Neural cell (in vitro differentiated cells): ENCODE measurements around the gene IDH3B.

Source experiments
- CTCF ChIP-seq: fragments of 450-650 bp; IDR thresholded peaks from 2 replicates; pipeline ENCODE4 v1.5.1; 2014; ENCODE audit warnings: antibody characterized with exemption, mild to moderate bottlenecking, moderate library complexity; ENCODE audit not compliant: poor library complexity, severe bottlenecking
- EZH2 ChIP-seq: fragments of 200-600, 300-800 bp; shearing (Covaris generic), sonication (generic); IDR thresholded peaks from 2 replicates; pipeline ENCODE4 v1.6.1; 2014; ENCODE audit warnings: antibody characterized with exemption, low read length, borderline replicate concordance, mild to moderate bottlenecking; ENCODE audit not compliant: insufficient read depth, poor library complexity, severe bottlenecking
- RAD21 ChIP-seq: fragments of 450-650 bp; conservative IDR thresholded peaks from 2 replicates; pipeline ENCODE4 v1.6.1; 2014; ENCODE audit warnings: antibody characterized with exemption, mild to moderate bottlenecking, moderate library complexity
- REST ChIP-seq: IDR thresholded peaks from 2 replicates; pipeline ENCODE4 v1.6.1; 2012; ENCODE audit warnings: borderline replicate concordance

- no peak for TF ChIP-seq CTCF
- no peak for TF ChIP-seq REST
- no peak for TF ChIP-seq RAD21
- no peak for TF ChIP-seq EZH2
Observed at GRCh38 chr20:2654384-2654822, 9.6 kb downstream of the IDH3B start.
